ENCODE data around the gene GFM2. TPM values are rescaled to one million over a fixed set of nuclear protein-coding genes. Genes with fewer than 3 reads are reported as not detected.
A peak's percentile ranks its signal among the peaks of the same experiment; 100 is the strongest.
"Not testable (repeated sequence)": the region's sequence is repeated elsewhere in the genome, so short reads cannot be mapped to it uniquely, and the experiment has no call there.

GFM2 gene
- total RNA-seq, 3 donors from 2014 or later (not counting 1 experiment from before 2014, with no cell fraction given): 11.9 to 27.9 (median 19.1) TPM

- Histone ChIP-seq H3K27ac (ENCODE audit: low read length) (peak overlapping the region; percentile 73), H3K27me3 (ENCODE audit: control insufficient read depth, insufficient read depth, low read length) (no peaks in the 10 kb centered on the region), H3K4me1 (ENCODE audit: control insufficient read depth, insufficient read depth, low read length) (peaks cover 19% of the 10 kb centered on the region), H3K4me3 (ENCODE audit: low read length) (peak overlapping the region; percentile 93), H3K9me3 (ENCODE audit: control insufficient read depth, insufficient read depth, low read length) (no peaks in the 10 kb centered on the region), H3K36me3 (ENCODE audit: control insufficient read depth, insufficient read depth, low read length) (peaks cover 11% of the 10 kb centered on the region)
- Mint-ChIP-seq H3K36me3 (no peaks in the 10 kb centered on the region), H3K4me1 (peaks cover 15 to 30% of the 10 kb centered on the region in 2 donors), H3K9me3 (no peaks in the 10 kb centered on the region), H3K4me3 (peak overlapping the region; percentile 83), H3K27me3 (ENCODE audit: low read depth in 2 of 2) (peaks cover 0 to 8% of the 10 kb centered on the region in 2 donors), H3K27ac (peak overlapping the region; percentile 57 to 89)
- 33% methylated on average over 9 of the region's 10 CpGs for WGBS (ENCODE audit: insufficient coverage)
- ATAC-seq (peak in 2 of 3 donors; percentile 15 to 38), DNase-seq (peak in 1 of 2 donors; percentile 29)
- intact Hi-C loops (cut with micrococcal nuclease): loop anchor here (2.0 kb wide), 1 partner anchor 81 kb away; the partner anchor contains the start of genes GFM2 and NSA2
- no peak for TF ChIP-seq CTCF (IDR thresholded peaks at IDR 0.05)
Measured at GRCh38 chr5:74685979-74686631, 80.8 kb downstream of the GFM2 start.

GRCh38 chr5:74684900-74685851, 81.7 kb downstream of the GFM2 start, which contains the start of gene HEXB:
Gene HEXB (plus strand): TSS chr5:74685233. CDS start chr5:74685261, 28 bp downstream.
- intact Hi-C loops (cut with micrococcal nuclease): loop anchor here (2.0 kb wide), 1 partner anchor 82 kb away; the partner anchor contains the start of genes GFM2 and NSA2
- Histone ChIP-seq H3K36me3 (ENCODE audit: control insufficient read depth, insufficient read depth, low read length) (peaks cover 4% of the 10 kb centered on the region), H3K27me3 (ENCODE audit: control insufficient read depth, insufficient read depth, low read length) (no peaks in the 10 kb centered on the region), H3K4me1 (ENCODE audit: control insufficient read depth, insufficient read depth, low read length) (peaks cover 19% of the 10 kb centered on the region), H3K9me3 (ENCODE audit: control insufficient read depth, insufficient read depth, low read length) (no peaks in the 10 kb centered on the region), H3K4me3 (ENCODE audit: low read length) (peak within 1 kb of the TSS; percentile 93), H3K27ac (ENCODE audit: low read length) (peak within 1 kb of the TSS; percentile 73)
- Mint-ChIP-seq H3K36me3 (no peaks in the 10 kb centered on the region), H3K27me3 (ENCODE audit: low read depth in 2 of 2) (peaks cover 0 to 16% of the 10 kb centered on the region in 2 donors), H3K27ac (peak within 1 kb of the TSS; percentile 57 to 89), H3K4me3 (peak within 1 kb of the TSS; percentile 83), H3K4me1 (peaks cover 15 to 30% of the 10 kb centered on the region in 2 donors), H3K9me3 (no peaks in the 10 kb centered on the region)
- DNase-seq: peak; percentile 87
- peak; percentile 87 to 96 (median 93) for ATAC-seq
- no peak for TF ChIP-seq CTCF (IDR thresholded peaks at IDR 0.05)
- WGBS (ENCODE audit: insufficient coverage): 4% methylated on average over 78 of the region's 78 CpGs

GRCh38 chr5:74679966-74680365, 87.0 kb downstream of the GFM2 start:
- no peak for ATAC-seq
- intact Hi-C loops (cut with micrococcal nuclease): no loop called here
- WGBS (ENCODE audit: insufficient coverage): 73% methylated on average over 3 of the region's 4 CpGs

GRCh38 chr5:74679300-74679699, 87.6 kb downstream of the GFM2 start:
- H3K27ac Mint-ChIP-seq; H3K9me3 Mint-ChIP-seq; intact Hi-C loops (cut with micrococcal nuclease); H3K27me3 ChIP-seq (ENCODE audit: control insufficient read depth, insufficient read depth, low read length); H3K36me3 Mint-ChIP-seq; H3K4me1 Mint-ChIP-seq; ATAC-seq; H3K4me3 ChIP-seq (ENCODE audit: low read length); H3K9me3 ChIP-seq (ENCODE audit: control insufficient read depth, insufficient read depth, low read length); H3K27ac ChIP-seq (ENCODE audit: low read length); H3K4me3 Mint-ChIP-seq; H3K4me1 ChIP-seq (ENCODE audit: control insufficient read depth, insufficient read depth, low read length); H3K36me3 ChIP-seq (ENCODE audit: control insufficient read depth, insufficient read depth, low read length); DNase-seq: not testable (repeated sequence)
- peaks cover 16 to 47% of the 10 kb centered on the region in 2 donors for H3K27me3 Mint-ChIP-seq (ENCODE audit: low read depth in 2 of 2)
- 90% methylated on average over 3 of the region's 3 CpGs for WGBS (ENCODE audit: insufficient coverage)

More at GRCh38 chr5:74679966-74680365, 87.0 kb downstream of the GFM2 start:
- DNase-seq: no peak
- no peaks in the 10 kb centered on the region for H3K9me3 ChIP-seq (ENCODE audit: control insufficient read depth, insufficient read depth, low read length)
- no peaks in the 10 kb centered on the region for H3K36me3 ChIP-seq (ENCODE audit: control insufficient read depth, insufficient read depth, low read length)
- Mint-ChIP-seq H3K9me3 (no peaks in the 10 kb centered on the region), H3K27ac (no peak overlapping the region), H3K36me3 (no peaks in the 10 kb centered on the region), H3K4me3 (no peak overlapping the region), H3K4me1 (no peaks in the 10 kb centered on the region), H3K27me3 (ENCODE audit: low read depth in 2 of 2) (peaks cover 14 to 43% of the 10 kb centered on the region in 2 donors)
- TF ChIP-seq CTCF (IDR thresholded peaks at IDR 0.05): no peak
- H3K27ac ChIP-seq (ENCODE audit: low read length): no peak overlapping the region
- peaks cover 7% of the 10 kb centered on the region for H3K4me1 ChIP-seq (ENCODE audit: control insufficient read depth, insufficient read depth, low read length)
- no peaks in the 10 kb centered on the region for H3K27me3 ChIP-seq (ENCODE audit: control insufficient read depth, insufficient read depth, low read length)
- no peak overlapping the region for H3K4me3 ChIP-seq (ENCODE audit: low read length)

- H3K4me1 ChIP-seq (ENCODE audit: control insufficient read depth, insufficient read depth, low read length); H3K4me3 Mint-ChIP-seq; H3K27me3 ChIP-seq (ENCODE audit: control insufficient read depth, insufficient read depth, low read length); intact Hi-C loops (cut with micrococcal nuclease); H3K9me3 ChIP-seq (ENCODE audit: control insufficient read depth, insufficient read depth, low read length); DNase-seq; H3K27ac ChIP-seq (ENCODE audit: low read length); H3K36me3 Mint-ChIP-seq; H3K4me3 ChIP-seq (ENCODE audit: low read length); H3K9me3 Mint-ChIP-seq; H3K36me3 ChIP-seq (ENCODE audit: control insufficient read depth, insufficient read depth, low read length); H3K27ac Mint-ChIP-seq; H3K4me1 Mint-ChIP-seq; ATAC-seq: not testable (repeated sequence)
- H3K27me3 Mint-ChIP-seq (ENCODE audit: low read depth in 2 of 2): peaks cover 20 to 47% of the 10 kb centered on the region in 2 donors
- 100% methylated on average over 1 of the region's 3 CpGs for WGBS (ENCODE audit: insufficient coverage)
Measured at GRCh38 chr5:74678123-74678522, 88.8 kb downstream of the GFM2 start.
